H1 (cell line): Measurements from ENCODE around the gene TEX29. TPM values are rescaled to one million over a fixed set of nuclear protein-coding genes. Genes with fewer than 3 reads are reported as not detected.

ENCODE experiments used
- CTCF ChIA-PET: fragments of 300-600 bp; sonication (Branson Sonifier 250); formaldehyde crosslinking; loops from one replicate; lab custom pipeline; 2021; ENCODE audit not compliant: partially characterized antibody; lab: Charles Lee
- POLR2A ChIA-PET: fragments of 300-600 bp; sonication (Branson Sonifier 250); formaldehyde crosslinking; loops from one replicate; lab custom pipeline; 2021; ENCODE audit warnings: inconsistent platforms; ENCODE audit not compliant: partially characterized antibody; lab: Charles Lee
- DNase-seq, 2 experiments: peaks; one replicate each; pipeline versions ENCODE4 v3.0.0 to v3.0.0-alpha.2; 2010 to 2022; ENCODE audit warnings: low spot score in 2 of 2, low read depth in 1 of 2, mixed read lengths in 1 of 2
- FAIRE-seq: peaks from 2 replicates; lab custom pipeline; 2011; peaks lifted over from hg19 to GRCh38; lab: Jason Lieb, UNC
- H2AFZ ChIP-seq: 2 replicates; pipeline ENCODE4 v1.8.1; 2012; ENCODE audit warnings: low read length, inconsistent platforms
- H2AK5ac ChIP-seq: 2 replicates; pipeline ENCODE4 v1.6.1; 2013; ENCODE audit warnings: low read depth, low read length
- H2BK120ac ChIP-seq: replicated peaks from 2 replicates; pipeline ENCODE3; 2013; ENCODE audit warnings: low read depth, low read length, inconsistent platforms
- H2BK12ac ChIP-seq: 2 replicates; pipeline ENCODE4 v1.6.1; 2013; ENCODE audit warnings: low read depth, low read length
- H2BK15ac ChIP-seq: 2 replicates; pipeline ENCODE4 v1.6.1; 2013; ENCODE audit warnings: low read length
- H2BK20ac ChIP-seq: 2 replicates; pipeline ENCODE4 v1.6.1; 2013; ENCODE audit warnings: low read length
- H2BK5ac ChIP-seq: 2 replicates; pipeline ENCODE4 v1.6.1; 2013; ENCODE audit warnings: low read depth, low read length
- H3K14ac ChIP-seq: 2 replicates; pipeline ENCODE4 v1.6.1; 2013; ENCODE audit warnings: inconsistent platforms; ENCODE audit not compliant: insufficient read length
- H3K18ac ChIP-seq: 2 replicates; pipeline ENCODE4 v1.6.1; 2013; ENCODE audit warnings: low read length; ENCODE audit errors: extremely low read depth
- H3K23ac ChIP-seq: 2 replicates; pipeline ENCODE4 v1.6.1; 2013; ENCODE audit warnings: inconsistent platforms; ENCODE audit not compliant: insufficient read length
- H3K23me2 ChIP-seq: 2 replicates; pipeline ENCODE4 v1.6.1; 2013; ENCODE audit warnings: low read depth, low read length
- H3K27ac ChIP-seq: 2 replicates; pipeline ENCODE4 v1.6.1; 2011; ENCODE audit warnings: low read depth, low read length, inconsistent platforms
- H3K27me3 ChIP-seq, 4 experiments: replicated peaks in 1 of 4; 1 replicate in 1 of 4; 2 replicates in 3 of 4; pipeline versions ENCODE4 v1.6.1 to v1.8.1; 2011 to 2013; ENCODE audit warnings: low read length in 3 of 4, mild to moderate bottlenecking in 3 of 4, inconsistent platforms in 2 of 4, mixed read lengths in 2 of 4, moderate library complexity in 1 of 4; ENCODE audit not compliant: control insufficient read depth in 3 of 4, insufficient read depth in 3 of 4; ENCODE audit errors: extremely low read depth in 1 of 4
- H3K36me3 ChIP-seq, 4 experiments: 2 replicates each; pipeline versions ENCODE4 v1.6.1 to v1.8.1; 2011 to 2013; ENCODE audit warnings: mild to moderate bottlenecking in 4 of 4, low read length in 3 of 4, moderate library complexity in 2 of 4, control low read depth in 1 of 4, inconsistent platforms in 1 of 4; ENCODE audit not compliant: insufficient read depth in 4 of 4, control insufficient read depth in 2 of 4
- H3K4ac ChIP-seq: replicated peaks from 2 replicates; pipeline ENCODE3; 2013; ENCODE audit warnings: low read length, low read depth, mixed read lengths, inconsistent platforms; ENCODE audit not compliant: insufficient read length
- H3K4me1 ChIP-seq, 4 experiments: replicated peaks in 1 of 4; 1 replicate in 1 of 4; 2 replicates in 3 of 4; pipeline versions ENCODE4 v1.6.1 to v1.8.1; 2011 to 2013; ENCODE audit warnings: low read length in 3 of 4, inconsistent platforms in 2 of 4, mixed read lengths in 1 of 4; ENCODE audit not compliant: insufficient read depth in 4 of 4, control insufficient read depth in 3 of 4
- H3K4me2 ChIP-seq, 2 experiments: 2 replicates each; pipeline versions ENCODE4 v1.6.1 to v1.8.1; 2011 to 2013; ENCODE audit warnings: low read depth in 2 of 2, low read length in 2 of 2, control low read depth in 1 of 2, inconsistent platforms in 1 of 2, mild to moderate bottlenecking in 1 of 2; ENCODE audit not compliant: insufficient read depth in 1 of 2
- H3K4me3 ChIP-seq, 4 experiments: fragments of 200-600, 300-600 bp in 1 of 4; sonication (generic), shearing (Covaris generic), sonication (Bioruptor Twin) in 1 of 4; 2 replicates each; pipeline versions ENCODE4 v1.5.1 to v1.8.1; 2011 to 2016; ENCODE audit warnings: low read length in 4 of 4, low read depth in 3 of 4, control low read depth in 2 of 4, inconsistent platforms in 2 of 4, mild to moderate bottlenecking in 2 of 4, mixed read lengths in 1 of 4, moderate library complexity in 1 of 4; ENCODE audit not compliant: insufficient read depth in 2 of 4; ENCODE audit errors: extremely low read depth in 1 of 4
- H3K56ac ChIP-seq: replicated peaks from 2 replicates; pipeline ENCODE3; 2013; ENCODE audit warnings: low read depth, mild to moderate bottlenecking, mixed read lengths, low read length, inconsistent platforms; ENCODE audit not compliant: insufficient read length
- H3K79me1 ChIP-seq: 2 replicates; pipeline ENCODE4 v1.6.1; 2013; ENCODE audit warnings: low read depth, low read length, control low read depth
- H3K79me2 ChIP-seq, 2 experiments: 2 replicates each; pipeline versions ENCODE4 v1.6.1 to v1.8.1; 2012 to 2013; ENCODE audit warnings: low read length in 2 of 2, mild to moderate bottlenecking in 2 of 2, inconsistent platforms in 1 of 2; ENCODE audit not compliant: insufficient read depth in 2 of 2, control insufficient read depth in 1 of 2
- H3K9ac ChIP-seq, 4 experiments: replicated peaks in 1 of 4; 1 replicate in 1 of 4; 2 replicates in 3 of 4; pipeline versions ENCODE4 v1.6.1 to v1.8.1; 2011 to 2013; ENCODE audit warnings: low read depth in 3 of 4, low read length in 3 of 4, control low read depth in 2 of 4, mild to moderate bottlenecking in 2 of 4, moderate library complexity in 2 of 4, inconsistent platforms in 1 of 4; ENCODE audit errors: extremely low read depth in 1 of 4
- H3K9me3 ChIP-seq, 2 experiments: 2 replicates each; pipeline versions ENCODE4 v1.6.1 to v1.8.1; 2012 to 2013; ENCODE audit warnings: mild to moderate bottlenecking in 2 of 2, moderate library complexity in 2 of 2, control low read depth in 1 of 2, inconsistent platforms in 1 of 2, low read depth in 1 of 2, low read length in 1 of 2, mixed read lengths in 1 of 2; ENCODE audit not compliant: insufficient read depth in 2 of 2
- H4K20me1 ChIP-seq, 2 experiments: replicated peaks in 1 of 2; 2 replicates each; pipeline versions ENCODE3 to v1.8.1; 2011 to 2013; ENCODE audit warnings: inconsistent platforms in 2 of 2, low read length in 2 of 2, mild to moderate bottlenecking in 1 of 2; ENCODE audit not compliant: insufficient read depth in 2 of 2, control insufficient read depth in 1 of 2
- H4K5ac ChIP-seq: 2 replicates; pipeline ENCODE4 v1.6.1; 2013; ENCODE audit warnings: low read length, low read depth, mixed read lengths, inconsistent platforms; ENCODE audit not compliant: insufficient read length
- H4K8ac ChIP-seq: 2 replicates; pipeline ENCODE4 v1.8.0; 2013; ENCODE audit warnings: mild to moderate bottlenecking, moderate library complexity, low read length, inconsistent platforms; ENCODE audit not compliant: insufficient read depth; ENCODE audit errors: extremely low read depth
- H4K91ac ChIP-seq: replicated peaks from 2 replicates; pipeline ENCODE3; 2013; ENCODE audit warnings: low read length, mixed read lengths, inconsistent platforms; ENCODE audit not compliant: insufficient read length
- ATF3 ChIP-seq: IDR thresholded peaks from 2 replicates; pipeline ENCODE4 v1.6.1; 2011; ENCODE audit warnings: low read depth, mild to moderate bottlenecking, low read length; ENCODE audit not compliant: insufficient read depth
- CBX8 ChIP-seq: fragments of 300-800, 300-1000 bp; sonication (generic); IDR thresholded peaks from 2 replicates; pipeline ENCODE4 v1.7.1; 2016; ENCODE audit warnings: low read depth, low read length, borderline replicate concordance
- CEBPB ChIP-seq: IDR thresholded peaks from 2 replicates; pipeline ENCODE4 v1.6.1; 2012; ENCODE audit warnings: low read depth, low read length
- CTBP2 ChIP-seq: IDR thresholded peaks from 2 replicates; pipeline ENCODE4 v1.7.0; 2011; ENCODE audit warnings: borderline replicate concordance, mild to moderate bottlenecking, moderate library complexity, mixed read lengths, low read length; ENCODE audit not compliant: insufficient read depth, insufficient read length
- GTF2F1 ChIP-seq: IDR thresholded peaks from 2 replicates; pipeline ENCODE4 v1.6.1; 2012; ENCODE audit warnings: low read depth, low read length, improper control_type of control experiment, borderline replicate concordance
- KDM5A ChIP-seq: fragments of 200-600 bp; IDR thresholded peaks from 2 replicates; pipeline ENCODE4 v1.7.1; 2012; ENCODE audit warnings: mild to moderate bottlenecking, low read length, inconsistent platforms, mixed read lengths
- PHF8 ChIP-seq: fragments of 200-600 bp; sonication (generic); conservative IDR thresholded peaks from 2 replicates; pipeline ENCODE4 v1.7.1; 2012; ENCODE audit warnings: low read depth, mild to moderate bottlenecking, inconsistent platforms, low read length, moderate library complexity
- POLR2AphosphoS5 ChIP-seq: IDR thresholded peaks from 2 replicates; pipeline ENCODE4 v1.6.1; 2011; ENCODE audit warnings: low read depth, low read length
- RBBP5 ChIP-seq: IDR thresholded peaks from 2 replicates; pipeline ENCODE4 v1.7.1; 2012; ENCODE audit warnings: low read depth, mild to moderate bottlenecking, inconsistent platforms, low read length, moderate library complexity, borderline replicate concordance
- RXRA ChIP-seq: IDR thresholded peaks from 2 replicates; pipeline ENCODE4 v1.6.1; 2011; ENCODE audit warnings: low read depth, mild to moderate bottlenecking, low read length, moderate library complexity; ENCODE audit not compliant: insufficient read depth
- SIN3A ChIP-seq, 2 experiments: IDR thresholded peaks in 1 of 2; conservative IDR thresholded peaks in 1 of 2; 2 replicates each; pipeline ENCODE4 v1.6.1; 2011 to 2012; ENCODE audit warnings: low read length in 2 of 2, improper control_type of control experiment in 1 of 2, low read depth in 1 of 2, mild to moderate bottlenecking in 1 of 2
- SUZ12 ChIP-seq: fragments of 200-600 bp; sonication (generic); IDR thresholded peaks from 2 replicates; pipeline ENCODE4 v1.6.1; 2012; ENCODE audit warnings: mild to moderate bottlenecking, inconsistent platforms, low read length, moderate library complexity, mixed read lengths
- TAF7 ChIP-seq: optimal IDR thresholded peaks from 2 replicates; pipeline ENCODE3; 2011; ENCODE audit warnings: low read depth, mild to moderate bottlenecking, inconsistent platforms, low read length, moderate library complexity, borderline replicate concordance
- WGBS, 2 experiments: shearing (Covaris generic) in 1 of 2; methylation state at CpG; one replicate each; pipeline versions ENCODE4 v1.1.6 to v1.1.7; 2013 to 2015; ENCODE audit warnings: low lambda C conversion rate in 2 of 2, mixed read lengths in 2 of 2, inconsistent platforms in 1 of 2, low coverage in 1 of 2, missing lambda C conversion rate in 1 of 2; ENCODE audit not compliant: insufficient replicate concordance in 2 of 2, insufficient coverage in 1 of 2, insufficient read length in 1 of 2; ENCODE audit errors: extremely low coverage in 1 of 2, missing lambda C conversion rate in 1 of 2; 5-methylcytosine and 5-hydroxymethylcytosine counted together
- polyA plus RNA-seq, 7 experiments: library from polyadenylated mRNA; depleted of rRNA in 3 of 7; stranded (reverse) in 5 of 7; unstranded in 2 of 7; fragments of >200 nt in 5 of 7; fragments of 200-250 nt in 2 of 7; gene quantifications; 1 replicate in 5 of 7; 2 replicates in 1 of 7; 4 replicates in 1 of 7; pipeline versions ENCODE4 v1.2.1 to v1.2.3, GENCODE V29; 2011 to 2013; ENCODE audit warnings: missing spikeins in 2 of 7, mixed read lengths in 2 of 7
- total RNA-seq: library from RNA; stranded (reverse); fragmentation: NEBNext Ultra II Directional; extraction: Animal tissue kit (Norgen Biotek cat#: 25700); gene quantifications from 2 replicates; pipeline ENCODE4 v1.2.1, GENCODE V29; 2021

Gene TEX29
- total and polyA plus RNA-seq, 2 of the 8 experiments (the other 6 are each of a cell fraction or from before 2014, with no cell fraction given) = 0.08 TPM; not detected in 1

DNA sequence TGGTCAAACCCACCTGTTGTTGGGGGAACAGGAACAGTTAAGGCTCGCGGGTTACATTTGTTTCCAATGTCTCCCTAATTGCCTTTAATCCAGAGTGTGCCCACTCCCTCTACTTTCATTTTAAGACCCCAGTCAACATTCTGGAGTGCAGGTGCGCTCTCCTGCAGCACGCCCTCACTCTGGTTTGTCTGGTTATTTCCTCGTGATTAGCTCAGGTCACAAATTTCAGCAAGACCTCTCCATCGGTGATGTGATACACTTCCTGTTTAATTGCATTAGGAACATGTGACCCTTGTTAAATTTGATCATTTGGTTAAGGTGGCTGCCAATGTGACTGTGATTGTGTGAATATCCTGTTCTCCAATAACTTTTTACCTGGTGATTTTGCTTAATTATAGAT lies 53.0 kb downstream of the TEX29 start:
- Histone ChIP-seq H2AK5ac (no peak overlapping the region), H3K23me2 (no peaks in the 10 kb centered on the region), H3K27ac (no peak overlapping the region), H2BK15ac (no peak overlapping the region), H3K9ac (no peak overlapping the region), H3K23ac (no peak overlapping the region), H4K91ac (no peak overlapping the region), H3K79me2 (no peaks in the 10 kb centered on the region), H2BK5ac (no peak overlapping the region), H3K36me3 (no peaks in the 10 kb centered on the region), H3K9me3 (no peaks in the 10 kb centered on the region), H3K79me1 (no peaks in the 10 kb centered on the region), H3K56ac (no peak overlapping the region), H2BK12ac (no peak overlapping the region), H3K14ac (no peak overlapping the region), H3K4me3 (no peak overlapping the region), H4K20me1 (no peaks in the 10 kb centered on the region), H3K4me1 (no peaks in the 10 kb centered on the region; a peak in 1 of 7 replicates), H3K27me3 (no peaks in the 10 kb centered on the region), H3K4me2 (no peak overlapping the region), H4K8ac (no peak overlapping the region), H4K5ac (no peak overlapping the region), H3K18ac (no peak overlapping the region), H2BK20ac (no peak overlapping the region), H2AFZ (no peak overlapping the region), H3K4ac (no peak overlapping the region), H2BK120ac (no peak overlapping the region)
- FAIRE-seq (no peak), DNase-seq (peak in 1 of 2 experiments; percentile 7)
- ChIA-PET POLR2A (no interaction called here), CTCF (interaction anchor here (1.1 kb wide), 1 partner anchor 28 kb away, joined by 3 read pairs; no protein-coding TSS in a partner anchor)
- 93% methylated on average over 6 of the region's 6 CpGs; no CpG with 5 or more reads in 1 of the 2 experiments for WGBS, 2 experiments
- TF ChIP-seq CEBPB = no peak
- TF ChIP-seq ATF3 = no peak
- no peak for TF ChIP-seq CTBP2
- no peak for TF ChIP-seq KDM5A
- no peak for TF ChIP-seq PHF8
- no peak for TF ChIP-seq RBBP5
- no peak for TF ChIP-seq CBX8
- TF ChIP-seq TAF7 = no peak
- TF ChIP-seq POLR2AphosphoS5 = no peak
- TF ChIP-seq RXRA = no peak
- TF ChIP-seq SUZ12 = no peak
- TF ChIP-seq SIN3A (conservative IDR thresholded peaks at IDR 0.05 in 1 of 2, IDR thresholded peaks at IDR 0.05 in 1 of 2; ENCODE audit: low read depth in 1 of 2, low read length in 2 of 2) = no peak
- TF ChIP-seq GTF2F1 = no peak
